Measurements from ENCODE around the gene ZNF280B.

Gene ZNF280B

DNA sequence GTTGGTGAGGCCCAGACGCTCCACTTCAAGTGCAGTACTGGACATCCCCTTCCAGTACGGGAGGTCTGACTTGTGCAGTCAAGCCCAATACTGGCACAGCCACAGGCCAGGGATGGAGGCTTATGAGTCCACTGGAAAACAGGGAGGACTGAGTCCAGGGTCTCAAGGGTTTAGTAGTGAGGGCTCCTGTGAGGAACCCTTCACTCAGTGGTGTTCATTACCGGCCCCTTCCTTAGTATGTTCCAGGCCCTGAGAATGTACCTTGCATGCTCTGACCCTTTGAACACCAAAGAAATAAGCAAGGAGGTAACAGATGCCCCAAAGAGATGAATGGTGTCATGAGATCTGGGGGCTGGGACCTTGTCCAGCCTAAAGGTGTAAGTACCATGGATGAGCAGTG lies 38.7 kb upstream of the ZNF280B start:
- Histone ChIP-seq H4K8ac (ENCODE audit: low read depth, low read length) (no peak overlapping the region), H3K4me2 (ENCODE audit: low read length) (no peak overlapping the region), H2BK12ac (ENCODE audit: low read length) (no peak overlapping the region), H3K18ac (ENCODE audit: low read length) (no peak overlapping the region), H3K4me3 (ENCODE audit: low read depth, low read length) (no peak overlapping the region), H3K14ac (ENCODE audit: low read length) (no peak overlapping the region), H3K9ac (ENCODE audit: low read length) (no peak overlapping the region), H2BK120ac (ENCODE audit: insufficient read depth, low read length, poor library complexity) (no peak overlapping the region), H4K91ac (ENCODE audit: low read depth, low read length) (no peak overlapping the region), H3K4ac (ENCODE audit: low read depth, low read length) (no peak overlapping the region), H3K4me1 (ENCODE audit: control insufficient read depth in 1 of 2, insufficient read depth in 2 of 2, low read length in 2 of 2) (no peaks in the 10 kb centered on the region), H3K36me3 (ENCODE audit: control insufficient read depth in 1 of 2, insufficient read depth in 2 of 2, low read length in 2 of 2) (no peaks in the 10 kb centered on the region), H3K27me3 (ENCODE audit: insufficient read depth, low read length) (peaks cover 5% of the 10 kb centered on the region), H2AFZ (ENCODE audit: insufficient read depth, low read length, poor library complexity) (no peak overlapping the region), H2AK5ac (ENCODE audit: low read length) (no peak overlapping the region), H3K27ac (ENCODE audit: low read depth, low read length) (no peak overlapping the region), H2BK5ac (ENCODE audit: low read depth, low read length, poor library complexity) (no peak overlapping the region), H4K12ac (ENCODE audit: low read depth, low read length) (no peak overlapping the region), H3K79me1 (ENCODE audit: low read length) (no peaks in the 10 kb centered on the region), H3K79me2 (ENCODE audit: control insufficient read depth, insufficient read depth, low read length, poor library complexity) (no peaks in the 10 kb centered on the region), H3K23ac (ENCODE audit: low read length) (no peak overlapping the region), H3K9me3 (ENCODE audit: insufficient read depth, low read depth, low read length) (peaks cover 26% of the 10 kb centered on the region)
- WGBS (ENCODE audit: extremely low coverage, insufficient coverage, insufficient read length): no CpG with 5 or more reads among the region's 3 CpGs
- no peak for DNase-seq

DNA sequence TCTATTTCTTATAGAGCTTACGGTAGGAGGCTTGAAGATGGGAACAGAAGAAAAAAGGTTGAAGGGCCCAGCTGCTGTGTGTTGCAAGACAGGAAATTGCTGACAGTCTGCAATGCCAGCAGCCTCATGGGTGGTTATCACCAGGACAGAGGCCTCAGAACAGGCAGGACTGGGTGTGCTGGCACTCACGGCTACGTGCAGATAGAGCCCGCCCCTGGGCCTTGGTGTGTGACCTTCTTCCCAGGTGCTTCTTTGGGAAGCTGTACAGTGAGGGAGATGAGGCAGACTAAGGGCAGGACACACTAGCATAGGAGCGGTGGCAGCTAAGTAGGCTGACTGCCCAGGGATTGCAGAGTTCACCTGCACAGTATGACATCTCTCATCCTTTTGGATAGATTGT lies 37.9 kb upstream of the ZNF280B start:
- Histone ChIP-seq H3K23ac (ENCODE audit: low read length) (no peak overlapping the region), H2BK12ac (ENCODE audit: low read length) (no peak overlapping the region), H3K27ac (ENCODE audit: low read depth, low read length) (no peak overlapping the region), H2BK120ac (ENCODE audit: insufficient read depth, low read length, poor library complexity) (no peak overlapping the region), H4K8ac (ENCODE audit: low read depth, low read length) (no peak overlapping the region), H4K91ac (ENCODE audit: low read depth, low read length) (no peak overlapping the region), H3K4me2 (ENCODE audit: low read length) (no peak overlapping the region), H3K4me1 (ENCODE audit: control insufficient read depth in 1 of 2, insufficient read depth in 2 of 2, low read length in 2 of 2) (no peaks in the 10 kb centered on the region), H3K4me3 (ENCODE audit: low read depth, low read length) (no peak overlapping the region), H2AK5ac (ENCODE audit: low read length) (no peak overlapping the region), H3K27me3 (ENCODE audit: insufficient read depth, low read length) (peaks cover 5% of the 10 kb centered on the region), H3K18ac (ENCODE audit: low read length) (no peak overlapping the region), H3K9ac (ENCODE audit: low read length) (no peak overlapping the region), H2BK5ac (ENCODE audit: low read depth, low read length, poor library complexity) (no peak overlapping the region), H3K36me3 (ENCODE audit: control insufficient read depth in 1 of 2, insufficient read depth in 2 of 2, low read length in 2 of 2) (no peaks in the 10 kb centered on the region), H3K79me2 (ENCODE audit: control insufficient read depth, insufficient read depth, low read length, poor library complexity) (no peaks in the 10 kb centered on the region), H3K14ac (ENCODE audit: low read length) (no peak overlapping the region), H4K12ac (ENCODE audit: low read depth, low read length) (no peak overlapping the region), H3K9me3 (ENCODE audit: insufficient read depth, low read depth, low read length) (peaks cover 30% of the 10 kb centered on the region), H3K4ac (ENCODE audit: low read depth, low read length) (no peak overlapping the region), H2AFZ (ENCODE audit: insufficient read depth, low read length, poor library complexity) (no peak overlapping the region), H3K79me1 (ENCODE audit: low read length) (no peaks in the 10 kb centered on the region)
- no CpG with 5 or more reads among the region's 5 CpGs for WGBS (ENCODE audit: extremely low coverage, insufficient coverage, insufficient read length)
- DNase-seq: peak; percentile 62 to 79

DNA sequence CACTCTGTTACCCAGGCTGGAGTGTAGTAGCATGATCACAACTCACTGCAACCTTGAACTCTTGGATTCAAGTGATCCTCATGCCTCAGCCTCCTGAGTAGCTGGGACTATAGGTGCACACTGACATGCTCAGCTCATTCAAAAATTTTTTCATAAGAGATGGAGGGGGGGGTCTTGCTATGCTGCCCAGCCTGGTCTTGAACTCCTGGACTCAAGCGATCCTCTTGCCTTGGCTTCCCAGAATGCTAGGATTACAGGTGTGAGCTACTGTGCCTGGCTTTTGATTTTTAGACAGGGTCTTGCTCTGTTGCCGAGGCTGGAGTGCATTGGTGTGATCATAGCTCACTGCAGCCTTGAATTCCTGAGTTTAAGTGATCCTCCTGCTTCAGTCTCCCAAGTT lies 36.5 kb upstream of the ZNF280B start:
- no peak overlapping the region for H3K4me2 ChIP-seq (ENCODE audit: low read length)
- no peak overlapping the region for H4K91ac ChIP-seq (ENCODE audit: low read depth, low read length)
- H3K4ac ChIP-seq (ENCODE audit: low read depth, low read length): no peak overlapping the region
- H3K27ac ChIP-seq (ENCODE audit: low read depth, low read length): no peak overlapping the region
- H3K23ac ChIP-seq (ENCODE audit: low read length): no peak overlapping the region
- no peak overlapping the region for H3K14ac ChIP-seq (ENCODE audit: low read length)
- H2AK5ac ChIP-seq (ENCODE audit: low read length): no peak overlapping the region
- no peaks in the 10 kb centered on the region for H3K36me3 ChIP-seq (ENCODE audit: control insufficient read depth in 1 of 2, insufficient read depth in 2 of 2, low read length in 2 of 2)
- H2BK12ac ChIP-seq (ENCODE audit: low read length): no peak overlapping the region
- H4K8ac ChIP-seq (ENCODE audit: low read depth, low read length): no peak overlapping the region
- H2BK120ac ChIP-seq (ENCODE audit: insufficient read depth, low read length, poor library complexity): no peak overlapping the region
- peaks cover 5% of the 10 kb centered on the region for H3K27me3 ChIP-seq (ENCODE audit: insufficient read depth, low read length)
- no peak overlapping the region for H3K9ac ChIP-seq (ENCODE audit: low read length)
- H2AFZ ChIP-seq (ENCODE audit: insufficient read depth, low read length, poor library complexity): no peak overlapping the region
- H3K9me3 ChIP-seq (ENCODE audit: insufficient read depth, low read depth, low read length): peaks cover 24% of the 10 kb centered on the region
- DNase-seq: no peak
- no CpG with 5 or more reads among the region's 2 CpGs for WGBS (ENCODE audit: extremely low coverage, insufficient coverage, insufficient read length)
- no peak overlapping the region for H3K4me3 ChIP-seq (ENCODE audit: low read depth, low read length)
- H4K12ac ChIP-seq (ENCODE audit: low read depth, low read length): no peak overlapping the region
- H3K4me1 ChIP-seq (ENCODE audit: control insufficient read depth in 1 of 2, insufficient read depth in 2 of 2, low read length in 2 of 2): no peaks in the 10 kb centered on the region
- no peaks in the 10 kb centered on the region for H3K79me1 ChIP-seq (ENCODE audit: low read length)
- H3K18ac ChIP-seq (ENCODE audit: low read length): no peak overlapping the region
- H3K79me2 ChIP-seq (ENCODE audit: control insufficient read depth, insufficient read depth, low read length, poor library complexity): no peaks in the 10 kb centered on the region
- H2BK5ac ChIP-seq (ENCODE audit: low read depth, low read length, poor library complexity): no peak overlapping the region

DNA sequence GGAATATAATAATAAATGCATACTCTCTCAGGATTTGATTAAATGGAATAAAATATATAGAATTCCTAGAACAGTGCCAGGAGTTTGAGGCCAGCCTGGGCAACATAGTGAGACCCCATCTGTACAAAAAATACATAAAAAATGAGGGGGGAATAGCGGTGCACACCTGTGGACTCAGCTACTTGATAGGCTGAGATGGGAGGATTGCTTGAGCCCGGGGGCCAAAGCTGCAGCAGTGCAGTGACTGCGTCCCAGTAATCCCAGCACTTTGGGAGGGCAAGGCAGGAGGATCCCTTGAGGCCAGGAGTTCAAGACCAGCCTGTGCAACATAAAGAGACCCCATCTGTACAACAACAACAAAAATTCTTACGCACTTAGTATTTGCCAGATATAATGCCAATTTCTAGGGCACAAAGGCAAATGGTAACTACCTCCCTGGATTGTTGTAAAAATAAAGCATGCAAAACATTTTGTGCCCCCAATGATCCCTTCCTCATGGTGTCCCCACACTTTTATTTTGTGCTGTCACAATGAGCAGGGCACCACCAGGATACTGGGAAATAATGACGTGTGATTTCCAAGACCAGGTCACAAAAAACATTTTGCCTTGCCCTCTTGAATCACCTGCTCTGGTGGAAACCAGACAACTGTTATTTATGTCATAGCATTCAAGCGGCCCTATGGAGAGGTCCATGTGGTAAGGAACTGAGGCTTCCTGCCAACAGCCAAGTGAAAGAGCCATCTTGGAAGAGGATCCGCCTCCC lies 29.9 kb upstream of the ZNF280B start:
- H3K27me3 ChIP-seq (ENCODE audit: insufficient read depth, low read length): no peaks in the 10 kb centered on the region
- H3K4me3 ChIP-seq (ENCODE audit: low read depth, low read length): no peak overlapping the region
- no peak overlapping the region for H3K14ac ChIP-seq (ENCODE audit: low read length)
- H3K23ac ChIP-seq (ENCODE audit: low read length): no peak overlapping the region
- no CpG with 5 or more reads among the region's 7 CpGs for WGBS (ENCODE audit: extremely low coverage, insufficient coverage, insufficient read length)
- no peaks in the 10 kb centered on the region for H3K79me1 ChIP-seq (ENCODE audit: low read length)
- peaks cover 12% of the 10 kb centered on the region for H3K9me3 ChIP-seq (ENCODE audit: insufficient read depth, low read depth, low read length)
- no peaks in the 10 kb centered on the region for H3K79me2 ChIP-seq (ENCODE audit: control insufficient read depth, insufficient read depth, low read length, poor library complexity)
- H3K9ac ChIP-seq (ENCODE audit: low read length): no peak overlapping the region
- no peak overlapping the region for H3K4ac ChIP-seq (ENCODE audit: low read depth, low read length)
- H3K36me3 ChIP-seq (ENCODE audit: control insufficient read depth in 1 of 2, insufficient read depth in 2 of 2, low read length in 2 of 2): no peaks in the 10 kb centered on the region
- no peak overlapping the region for H3K27ac ChIP-seq (ENCODE audit: low read depth, low read length)
- H4K8ac ChIP-seq (ENCODE audit: low read depth, low read length): no peak overlapping the region
- no peak overlapping the region for H3K4me2 ChIP-seq (ENCODE audit: low read length)
- H2BK5ac ChIP-seq (ENCODE audit: low read depth, low read length, poor library complexity): no peak overlapping the region
- no peak overlapping the region for H2BK120ac ChIP-seq (ENCODE audit: insufficient read depth, low read length, poor library complexity)
- no peak overlapping the region for H3K18ac ChIP-seq (ENCODE audit: low read length)
- H3K4me1 ChIP-seq (ENCODE audit: control insufficient read depth in 1 of 2, insufficient read depth in 2 of 2, low read length in 2 of 2): no peaks in the 10 kb centered on the region
- no peak for DNase-seq
- no peak overlapping the region for H4K91ac ChIP-seq (ENCODE audit: low read depth, low read length)
- no peak overlapping the region for H4K12ac ChIP-seq (ENCODE audit: low read depth, low read length)
- no peak overlapping the region for H2BK12ac ChIP-seq (ENCODE audit: low read length)
- no peak overlapping the region for H2AK5ac ChIP-seq (ENCODE audit: low read length)
- H2AFZ ChIP-seq (ENCODE audit: insufficient read depth, low read length, poor library complexity): no peak overlapping the region
